ENCODE measurements around the gene STAB2.

- TF ChIP-seq CTCF (IDR thresholded peaks at IDR 0.05): no peak
- no peak for TF ChIP-seq EP300 (IDR thresholded peaks at IDR 0.05)
- no peak for TF ChIP-seq POLR2A (IDR thresholded peaks at IDR 0.05)
Measured at GRCh38 chr12:103697971-103698751, 111.1 kb downstream of the STAB2 start.

Data from gastroesophageal sphincter (tissue), 3 donors.